ENCODE data around the gene SNAP47. TPM values are rescaled to one million over a fixed set of nuclear protein-coding genes. Genes with fewer than 3 reads are reported as not detected.

SNAP47 gene
- total RNA-seq, 1 donor from 2014 or later: 45.9 TPM

GRCh38 chr1:227773558-227773957 lies 38.3 kb downstream of the SNAP47 start:
- DNase-seq: no peak
- Histone ChIP-seq H3K4me1 (no peaks in the 10 kb centered on the region), H3K36me3 (peaks cover 43% of the 10 kb centered on the region), H3K9me3 (replicated peaks) (no peaks in the 10 kb centered on the region), H3K4me3 (no peak overlapping the region), H3K27me3 (ENCODE audit: low read depth) (no peaks in the 10 kb centered on the region), H3K27ac (replicated peaks) (no peak overlapping the region)
- intact Hi-C loops (cut with micrococcal nuclease): no loop called here
- TF ChIP-seq CTCF (IDR thresholded peaks at IDR 0.05; ENCODE audit: borderline replicate concordance): no peak

- H3K27ac ChIP-seq (replicated peaks): no peak overlapping the region
- no peak for TF ChIP-seq CTCF (IDR thresholded peaks at IDR 0.05; ENCODE audit: borderline replicate concordance)
- no peaks in the 10 kb centered on the region for H3K9me3 ChIP-seq (replicated peaks)
- no peaks in the 10 kb centered on the region for H3K27me3 ChIP-seq (ENCODE audit: low read depth)
- H3K4me1 ChIP-seq: no peaks in the 10 kb centered on the region
- peaks cover 37% of the 10 kb centered on the region for H3K36me3 ChIP-seq
- intact Hi-C loops (cut with micrococcal nuclease): no loop called here
- DNase-seq: no peak
- H3K4me3 ChIP-seq: no peak overlapping the region
Measured at GRCh38 chr1:227774051-227774731, 39.0 kb downstream of the SNAP47 start.

GRCh38 chr1:227774821-227775661 lies 39.8 kb downstream of the SNAP47 start:
- no peak for TF ChIP-seq CTCF (IDR thresholded peaks at IDR 0.05; ENCODE audit: borderline replicate concordance)

GRCh38 chr1:227775841-227776240 lies 40.6 kb downstream of the SNAP47 start:
- Histone ChIP-seq H3K27ac (replicated peaks) (no peak overlapping the region), H3K36me3 (peaks cover 26% of the 10 kb centered on the region), H3K9me3 (replicated peaks) (no peaks in the 10 kb centered on the region), H3K4me3 (no peak overlapping the region), H3K27me3 (ENCODE audit: low read depth) (no peaks in the 10 kb centered on the region), H3K4me1 (no peaks in the 10 kb centered on the region)
- no peak for TF ChIP-seq CTCF (IDR thresholded peaks at IDR 0.05; ENCODE audit: borderline replicate concordance)
- no peak for DNase-seq
- intact Hi-C loops (cut with micrococcal nuclease): no loop called here

More at GRCh38 chr1:227774821-227775661, 39.8 kb downstream of the SNAP47 start:
- DNase-seq: no peak
- H3K27ac ChIP-seq (replicated peaks): no peak overlapping the region
- H3K4me3 ChIP-seq: no peak overlapping the region
- intact Hi-C loops (cut with micrococcal nuclease): no loop called here
- H3K27me3 ChIP-seq (ENCODE audit: low read depth): no peaks in the 10 kb centered on the region
- no peaks in the 10 kb centered on the region for H3K9me3 ChIP-seq (replicated peaks)
- H3K36me3 ChIP-seq: peaks cover 29% of the 10 kb centered on the region
- H3K4me1 ChIP-seq: no peaks in the 10 kb centered on the region

- H3K4me1 ChIP-seq: no peaks in the 10 kb centered on the region
- no peak overlapping the region for H3K4me3 ChIP-seq
- no peaks in the 10 kb centered on the region for H3K9me3 ChIP-seq (replicated peaks)
- H3K36me3 ChIP-seq: peaks cover 26% of the 10 kb centered on the region
- intact Hi-C loops (cut with micrococcal nuclease): no loop called here
- DNase-seq: no peak
- no peak for TF ChIP-seq CTCF (IDR thresholded peaks at IDR 0.05; ENCODE audit: borderline replicate concordance)
- H3K27me3 ChIP-seq (ENCODE audit: low read depth): no peaks in the 10 kb centered on the region
- no peak overlapping the region for H3K27ac ChIP-seq (replicated peaks)
Measured at GRCh38 chr1:227776331-227776771, 41.1 kb downstream of the SNAP47 start.

Measured in left ventricle myocardium inferior (tissue), 1 donor.